ENCODE results near the gene LYRM7.

Gene LYRM7

DNA sequence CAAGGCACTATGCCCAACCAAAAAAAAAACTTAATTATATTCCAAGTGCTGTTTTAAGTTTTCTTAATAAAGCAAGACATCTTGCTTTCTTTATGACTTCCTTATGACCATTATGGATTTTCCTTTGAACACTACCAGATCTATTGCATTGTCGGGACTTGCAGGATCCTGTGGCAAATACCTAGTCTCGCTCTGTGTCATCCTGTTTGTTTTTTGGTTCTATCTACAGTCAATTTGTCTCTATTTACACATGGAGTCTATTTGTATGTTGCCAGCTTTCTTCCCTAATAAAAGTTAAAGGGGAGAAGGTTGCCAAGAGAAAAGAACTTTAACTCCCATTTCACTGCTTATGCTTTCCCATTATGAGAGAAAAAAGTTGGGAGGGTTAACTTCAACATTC, 10.6 kb upstream of the LYRM7 start:
- Histone ChIP-seq H3K4me3 (ENCODE audit: low read length) (no peak overlapping the region), H3K36me3 (ENCODE audit: control insufficient read depth, insufficient read depth, low read length) (peaks cover 8% of the 10 kb centered on the region), H3K27me3 (ENCODE audit: control insufficient read depth, insufficient read depth, low read length) (no peaks in the 10 kb centered on the region), H3K4me1 (ENCODE audit: control insufficient read depth, insufficient read depth, low read length) (peaks cover 10% of the 10 kb centered on the region), H3K9ac (ENCODE audit: low read length) (no peak overlapping the region), H3K27ac (ENCODE audit: low read depth, low read length) (no peak overlapping the region)

DNA sequence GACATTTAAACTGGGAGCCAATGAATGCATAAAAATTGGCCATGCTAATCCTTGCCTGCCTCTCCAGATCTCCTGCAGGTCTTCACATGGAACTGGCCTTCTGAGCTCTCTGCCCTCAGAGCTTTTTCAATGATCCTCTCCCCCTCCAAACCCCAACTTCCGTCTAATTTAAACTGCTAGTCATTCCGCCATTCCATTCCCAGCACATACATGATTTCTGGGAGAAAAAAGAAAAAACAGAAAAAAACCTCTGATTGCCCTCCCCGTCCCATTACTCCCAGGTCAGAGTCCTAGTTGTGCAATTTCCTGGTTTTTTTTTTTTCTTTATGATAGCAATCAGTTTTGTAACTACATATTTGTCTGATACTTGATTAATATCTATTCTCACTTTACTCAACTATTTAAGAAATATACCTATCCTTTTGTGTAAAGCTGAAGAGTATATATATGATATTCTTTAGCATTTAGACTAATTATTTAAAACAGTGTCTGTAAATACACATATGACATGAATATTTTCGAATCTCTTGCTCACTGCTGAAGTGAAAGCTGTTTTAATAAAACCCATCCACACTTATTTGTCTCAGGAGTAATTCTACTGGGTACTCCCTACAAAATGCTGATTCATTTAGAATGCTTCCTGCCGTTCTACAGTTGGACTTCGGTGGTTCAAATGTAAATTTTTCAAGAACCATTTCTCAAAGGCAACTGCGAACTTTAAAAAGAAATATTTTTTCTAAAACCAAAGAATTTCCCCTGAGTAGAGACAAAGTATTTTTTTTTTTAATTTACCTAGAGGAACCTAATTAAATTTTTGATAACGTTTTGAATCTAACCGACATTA, 7.2 kb upstream of the LYRM7 start:
- Histone ChIP-seq H3K27me3 (ENCODE audit: control insufficient read depth, insufficient read depth, low read length) (no peaks in the 10 kb centered on the region), H3K9ac (ENCODE audit: low read length) (peak overlapping the region; percentile 86), H3K27ac (ENCODE audit: low read depth, low read length) (peak overlapping the region; percentile 88), H3K36me3 (ENCODE audit: control insufficient read depth, insufficient read depth, low read length) (peaks cover 7% of the 10 kb centered on the region), H3K4me1 (ENCODE audit: control insufficient read depth, insufficient read depth, low read length) (peaks cover 10% of the 10 kb centered on the region), H3K4me3 (ENCODE audit: low read length) (peak overlapping the region; percentile 87)

DNA sequence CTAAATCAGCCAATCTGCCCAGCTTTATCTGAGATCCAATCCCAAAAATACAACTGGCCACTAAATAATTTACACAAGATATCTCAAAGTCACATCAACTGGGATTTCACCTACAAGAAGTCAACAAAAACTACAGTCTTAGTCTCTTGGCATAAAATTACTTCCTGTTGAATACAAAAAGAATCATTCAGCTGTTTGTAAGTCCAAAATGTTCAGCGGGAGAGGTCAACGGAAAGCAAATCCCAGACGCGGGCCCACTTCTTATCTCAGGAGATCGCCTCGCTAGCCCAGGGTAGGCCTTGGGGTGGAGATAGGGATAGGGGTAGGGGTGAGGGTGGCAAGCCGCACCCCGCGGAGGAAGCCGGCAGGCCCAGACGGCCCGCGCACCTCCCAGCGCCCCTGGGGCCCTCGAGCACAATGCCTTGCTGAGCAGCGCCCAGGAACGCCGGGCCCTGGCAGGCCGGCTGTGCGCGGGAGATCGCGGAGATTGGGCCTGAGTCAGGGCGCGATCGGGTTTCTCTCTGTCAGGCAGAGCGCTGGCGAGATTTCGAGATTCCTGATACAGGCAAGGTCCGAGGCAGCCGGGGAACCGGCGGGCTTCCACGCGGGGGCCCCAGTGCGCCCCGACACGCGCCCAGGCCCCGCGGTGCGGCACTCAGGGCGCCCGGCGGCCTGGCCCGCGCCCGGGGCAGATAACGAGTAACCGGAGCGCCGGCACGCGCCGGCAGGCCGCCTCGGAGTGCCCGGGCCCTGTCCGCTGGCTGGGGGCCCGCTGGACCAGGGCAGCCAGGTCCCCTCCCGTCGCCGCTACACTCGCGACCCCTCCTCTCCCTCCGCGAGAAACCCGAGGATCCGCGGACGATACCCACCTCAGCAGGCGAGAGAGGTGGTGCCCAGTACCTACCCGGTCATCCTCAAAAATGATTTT, 6.3 kb upstream of the LYRM7 start:
- Histone ChIP-seq H3K27ac (ENCODE audit: low read depth, low read length) (peak overlapping the region; percentile 88), H3K27me3 (ENCODE audit: control insufficient read depth, insufficient read depth, low read length) (no peaks in the 10 kb centered on the region), H3K4me3 (ENCODE audit: low read length) (peak overlapping the region; percentile 87), H3K9ac (ENCODE audit: low read length) (peak overlapping the region; percentile 86), H3K4me1 (ENCODE audit: control insufficient read depth, insufficient read depth, low read length) (peaks cover 10% of the 10 kb centered on the region), H3K36me3 (ENCODE audit: control insufficient read depth, insufficient read depth, low read length) (peaks cover 6% of the 10 kb centered on the region)

DNA sequence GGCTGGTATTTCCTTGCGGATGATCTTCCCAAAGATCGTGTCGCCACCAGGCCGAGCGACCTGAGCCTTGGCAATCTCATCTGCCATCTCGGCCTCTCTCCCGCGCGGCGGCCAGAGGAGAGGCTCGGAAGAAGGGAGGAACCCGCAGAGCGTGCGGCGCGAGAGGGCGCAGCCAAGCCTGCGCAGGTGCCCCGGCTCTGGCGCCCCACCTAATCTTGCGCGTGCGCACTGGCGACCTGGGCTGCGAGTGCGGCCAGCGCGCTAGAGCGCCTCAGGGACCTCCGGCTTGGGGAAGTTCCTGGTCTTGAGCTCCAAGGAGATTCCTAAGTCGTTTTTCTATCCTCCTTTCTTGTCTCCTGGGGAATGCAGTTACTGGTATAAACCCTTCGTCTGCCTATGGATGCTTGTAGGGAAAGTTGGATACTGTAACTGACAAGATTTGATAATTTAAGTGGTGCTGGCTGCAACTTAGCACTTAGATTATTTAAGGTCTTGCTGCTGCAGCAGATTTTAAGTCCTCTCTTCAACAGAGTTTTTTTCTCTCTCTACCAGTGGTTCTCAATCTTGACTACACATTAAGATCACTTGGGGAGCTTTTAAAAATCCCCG, 5.5 kb upstream of the LYRM7 start, which contains the start of gene HINT1:
Gene HINT1 (minus strand): TSS at position 138 of the 609 bp plus-strand sequence. CDS start 51 bp downstream, at position 87.
- peak within 1 kb of the TSS; percentile 87 for H3K4me3 ChIP-seq (ENCODE audit: low read length)
- H3K36me3 ChIP-seq (ENCODE audit: control insufficient read depth, insufficient read depth, low read length) = peaks cover 6% of the 10 kb centered on the region
- H3K4me1 ChIP-seq (ENCODE audit: control insufficient read depth, insufficient read depth, low read length) = peaks cover 10% of the 10 kb centered on the region
- H3K27ac ChIP-seq (ENCODE audit: low read depth, low read length) = peak within 1 kb of the TSS; percentile 88
- H3K27me3 ChIP-seq (ENCODE audit: control insufficient read depth, insufficient read depth, low read length) = no peaks in the 10 kb centered on the region
- H3K9ac ChIP-seq (ENCODE audit: low read length) = peak within 1 kb of the TSS; percentile 86

DNA sequence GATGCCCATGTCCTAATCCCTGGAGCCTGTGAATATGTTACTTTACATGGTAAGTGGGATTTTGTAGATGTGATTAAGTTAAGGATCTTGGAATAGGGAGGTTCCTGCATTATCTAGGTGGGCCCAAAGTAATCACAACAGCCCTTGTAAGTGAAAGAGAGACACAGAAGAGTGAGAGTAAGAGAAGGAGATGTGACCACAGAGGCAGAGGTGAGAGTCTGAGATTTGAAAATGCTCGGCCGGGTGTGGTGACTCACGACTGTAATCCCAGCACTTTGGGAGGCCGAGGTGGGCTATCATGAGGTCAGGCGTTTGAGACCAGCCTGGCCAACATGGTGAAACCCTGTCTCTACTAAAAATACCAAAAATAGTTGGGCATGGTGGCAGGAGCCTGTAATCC, 3.1 kb upstream of the LYRM7 start:
- H3K4me1 ChIP-seq (ENCODE audit: control insufficient read depth, insufficient read depth, low read length) = peaks cover 17% of the 10 kb centered on the region
- H3K4me3 ChIP-seq (ENCODE audit: low read length) = no peak overlapping the region
- no peaks in the 10 kb centered on the region for H3K27me3 ChIP-seq (ENCODE audit: control insufficient read depth, insufficient read depth, low read length)
- H3K36me3 ChIP-seq (ENCODE audit: control insufficient read depth, insufficient read depth, low read length) = no peaks in the 10 kb centered on the region
- H3K27ac ChIP-seq (ENCODE audit: low read depth, low read length) = no peak overlapping the region
- H3K9ac ChIP-seq (ENCODE audit: low read length) = no peak overlapping the region

DNA sequence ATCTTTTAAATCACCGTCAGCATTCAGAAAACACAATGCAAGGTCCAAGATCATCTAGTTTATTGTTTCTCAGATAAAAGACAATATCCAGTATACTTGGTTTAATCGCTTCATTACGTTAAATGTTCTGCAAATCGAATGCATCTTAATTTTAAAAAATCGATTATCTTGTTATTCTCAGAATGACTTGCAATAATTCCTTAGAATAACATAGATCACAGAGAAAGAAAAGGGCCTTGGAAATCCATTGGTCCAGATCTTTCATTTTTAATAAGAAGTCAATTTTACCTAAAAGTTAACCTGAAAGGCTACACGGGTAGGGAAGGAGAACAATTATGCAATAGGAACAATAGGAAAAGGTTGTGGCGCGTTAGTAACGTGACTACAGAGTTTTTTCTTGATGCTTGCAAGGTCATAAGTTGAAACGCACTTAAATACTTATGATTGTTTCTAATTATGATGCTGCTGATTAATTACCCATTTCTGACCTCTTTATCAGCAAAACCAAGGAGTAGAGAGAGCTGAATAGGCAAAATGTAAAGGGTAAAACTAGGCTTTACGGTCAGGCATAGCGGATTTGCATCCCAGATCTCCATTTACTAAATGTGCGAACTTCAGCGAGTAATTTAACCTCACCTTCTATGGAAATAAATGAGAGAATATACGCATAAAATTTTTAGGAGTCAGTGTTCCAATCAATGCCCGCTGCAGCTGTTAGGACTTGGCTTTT, 769 bp upstream of the LYRM7 start:
- H3K27me3 ChIP-seq (ENCODE audit: control insufficient read depth, insufficient read depth, low read length) = no peaks in the 10 kb centered on the region
- H3K4me3 ChIP-seq (ENCODE audit: low read length) = peak overlapping the region; percentile 74
- no peak overlapping the region for H3K9ac ChIP-seq (ENCODE audit: low read length)
- H3K4me1 ChIP-seq (ENCODE audit: control insufficient read depth, insufficient read depth, low read length) = peaks cover 7% of the 10 kb centered on the region
- H3K27ac ChIP-seq (ENCODE audit: low read depth, low read length) = peak overlapping the region; percentile 66
- no peaks in the 10 kb centered on the region for H3K36me3 ChIP-seq (ENCODE audit: control insufficient read depth, insufficient read depth, low read length)

DNA sequence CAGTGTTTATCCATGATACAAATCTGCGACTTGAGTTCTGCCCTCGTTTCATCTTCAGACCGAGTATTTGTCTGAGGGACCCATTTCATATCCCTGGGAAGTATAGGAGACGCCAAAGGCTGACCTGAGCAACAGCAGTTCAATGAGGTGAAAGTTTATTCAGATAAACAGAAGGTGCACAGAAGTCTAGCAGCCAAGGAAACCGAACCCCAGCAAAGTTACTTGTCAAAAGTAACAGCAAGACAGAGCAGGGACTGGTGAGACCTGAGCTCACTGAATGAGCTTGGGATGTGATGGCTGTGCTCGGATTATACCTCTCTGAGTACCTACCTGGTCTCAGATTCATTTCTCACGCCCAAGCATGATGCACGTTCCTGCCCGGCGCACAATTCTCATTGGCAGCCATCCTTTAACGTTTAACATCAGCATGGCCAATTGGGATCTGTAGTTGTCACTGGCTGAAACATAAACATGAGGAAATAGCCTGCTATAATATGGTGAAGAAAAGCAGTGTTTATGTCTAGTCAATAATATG, 599 bp downstream of the LYRM7 start:
- H3K4me3 ChIP-seq (ENCODE audit: low read length) = peak overlapping the region; percentile 92
- H3K27me3 ChIP-seq (ENCODE audit: control insufficient read depth, insufficient read depth, low read length) = no peaks in the 10 kb centered on the region
- peak overlapping the region; percentile 83 for H3K9ac ChIP-seq (ENCODE audit: low read length)
- H3K36me3 ChIP-seq (ENCODE audit: control insufficient read depth, insufficient read depth, low read length) = no peaks in the 10 kb centered on the region
- peaks cover 7% of the 10 kb centered on the region for H3K4me1 ChIP-seq (ENCODE audit: control insufficient read depth, insufficient read depth, low read length)
- peak overlapping the region; percentile 79 for H3K27ac ChIP-seq (ENCODE audit: low read depth, low read length)

DNA sequence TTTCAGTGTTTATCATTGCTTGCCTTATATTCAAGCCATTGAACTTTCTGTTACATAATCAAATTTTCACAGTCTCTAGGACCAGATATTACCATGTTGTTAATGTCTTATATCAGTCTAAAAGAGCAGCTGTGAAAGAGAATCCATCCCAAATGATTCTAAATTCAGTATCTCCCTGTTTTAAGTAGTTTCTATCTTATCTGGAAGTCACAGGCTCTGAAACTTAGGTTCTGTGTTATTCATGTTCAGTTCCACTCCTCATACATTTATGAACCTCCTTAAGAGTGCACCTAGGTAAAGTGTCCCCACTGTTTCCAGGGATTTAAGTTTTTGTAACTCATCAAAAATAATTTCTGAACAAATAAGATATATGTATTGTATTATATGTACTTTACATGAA, 9.7 kb downstream of the LYRM7 start:
- Histone ChIP-seq H3K4me1 (ENCODE audit: control insufficient read depth, insufficient read depth, low read length) (no peaks in the 10 kb centered on the region), H3K4me3 (ENCODE audit: low read length) (no peak overlapping the region), H3K36me3 (ENCODE audit: control insufficient read depth, insufficient read depth, low read length) (no peaks in the 10 kb centered on the region), H3K9ac (ENCODE audit: low read length) (no peak overlapping the region), H3K27ac (ENCODE audit: low read depth, low read length) (no peak overlapping the region), H3K27me3 (ENCODE audit: control insufficient read depth, insufficient read depth, low read length) (no peaks in the 10 kb centered on the region)

DNA sequence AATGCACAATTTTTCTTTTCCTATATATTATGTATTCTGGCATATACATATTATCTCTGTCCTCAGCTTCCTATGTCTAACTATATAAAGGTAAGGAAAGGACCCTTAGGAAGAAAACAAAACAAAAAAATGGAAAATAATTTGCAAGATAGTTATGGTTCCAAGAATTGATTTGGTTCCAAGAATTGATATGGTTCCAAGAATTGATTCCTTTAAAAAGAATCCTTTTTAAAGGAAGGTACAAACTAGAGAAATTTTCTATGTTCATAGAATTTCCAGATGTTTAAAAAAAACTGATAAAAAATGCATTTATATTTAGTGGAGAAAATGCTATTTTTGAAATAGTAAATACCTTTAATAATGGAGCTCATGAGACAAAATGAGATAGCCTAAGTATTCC, 12.1 kb downstream of the LYRM7 start:
- Histone ChIP-seq H3K4me1 (ENCODE audit: control insufficient read depth, insufficient read depth, low read length) (no peaks in the 10 kb centered on the region), H3K4me3 (ENCODE audit: low read length) (no peak overlapping the region), H3K27me3 (ENCODE audit: control insufficient read depth, insufficient read depth, low read length) (no peaks in the 10 kb centered on the region), H3K36me3 (ENCODE audit: control insufficient read depth, insufficient read depth, low read length) (no peaks in the 10 kb centered on the region), H3K27ac (ENCODE audit: low read depth, low read length) (no peak overlapping the region), H3K9ac (ENCODE audit: low read length) (no peak overlapping the region)

DNA sequence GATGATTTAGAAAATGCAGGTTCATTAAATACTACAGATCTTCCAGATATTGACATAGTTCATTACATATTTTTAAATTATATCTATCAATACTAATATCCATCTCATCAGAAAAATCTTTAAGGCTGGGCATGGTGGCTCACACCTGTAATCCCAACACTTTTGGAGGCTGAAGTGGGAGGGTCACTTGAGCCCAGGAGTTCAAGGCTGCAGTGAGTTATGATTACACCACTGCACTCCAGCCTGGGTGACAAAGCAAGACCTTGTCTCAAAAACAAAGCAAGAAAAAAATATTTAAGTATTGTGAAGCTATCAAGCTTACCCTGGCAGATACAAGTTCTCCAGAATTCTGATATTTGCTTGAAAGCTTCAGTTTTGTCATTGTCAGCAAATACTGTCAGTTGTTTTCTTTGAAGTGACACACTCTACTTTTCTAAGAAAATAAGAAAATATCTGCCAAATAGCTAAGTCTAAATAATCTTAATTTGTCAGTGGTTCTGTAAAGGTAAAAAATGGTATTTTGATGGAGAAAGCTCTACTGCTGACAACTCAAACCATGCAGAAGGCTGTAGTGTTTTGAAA, 14.9 kb downstream of the LYRM7 start:
- Histone ChIP-seq H3K9ac (ENCODE audit: low read length) (no peak overlapping the region), H3K36me3 (ENCODE audit: control insufficient read depth, insufficient read depth, low read length) (no peaks in the 10 kb centered on the region), H3K4me3 (ENCODE audit: low read length) (no peak overlapping the region), H3K27ac (ENCODE audit: low read depth, low read length) (no peak overlapping the region), H3K27me3 (ENCODE audit: control insufficient read depth, insufficient read depth, low read length) (no peaks in the 10 kb centered on the region), H3K4me1 (ENCODE audit: control insufficient read depth, insufficient read depth, low read length) (no peaks in the 10 kb centered on the region)

DNA sequence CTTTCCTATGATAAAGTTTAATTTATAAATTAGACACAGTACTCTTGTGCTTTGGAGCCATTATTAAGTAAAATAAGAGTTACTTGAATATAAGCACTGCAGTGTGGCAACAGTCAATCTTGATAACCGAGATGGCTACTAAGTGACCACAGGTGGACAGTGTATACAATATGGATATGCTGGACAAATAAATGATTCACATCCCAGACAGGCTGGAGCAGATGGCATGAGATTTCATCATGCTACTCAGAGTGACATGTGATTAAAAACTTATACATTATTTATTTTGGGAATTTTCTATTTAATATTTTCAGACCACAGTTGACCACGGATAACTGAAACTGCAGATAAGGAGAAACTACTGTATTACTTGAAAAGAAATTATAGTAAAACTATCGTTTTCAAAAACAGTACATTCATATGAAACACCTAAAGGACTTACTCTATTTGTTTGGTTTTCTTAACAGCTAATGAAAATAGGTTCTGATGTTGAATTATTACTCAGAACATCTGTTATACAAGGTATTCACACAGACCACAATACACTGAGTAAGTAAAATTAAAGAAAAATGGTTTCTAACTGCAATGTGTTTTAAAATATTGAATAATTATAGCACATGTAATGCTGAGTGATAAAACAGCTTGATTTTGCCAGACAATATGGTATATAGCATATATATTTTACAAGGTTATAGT, 16.0 kb downstream of the LYRM7 start:
- no peaks in the 10 kb centered on the region for H3K27me3 ChIP-seq (ENCODE audit: control insufficient read depth, insufficient read depth, low read length)
- H3K9ac ChIP-seq (ENCODE audit: low read length) = no peak overlapping the region
- no peak overlapping the region for H3K27ac ChIP-seq (ENCODE audit: low read depth, low read length)
- no peaks in the 10 kb centered on the region for H3K36me3 ChIP-seq (ENCODE audit: control insufficient read depth, insufficient read depth, low read length)
- no peaks in the 10 kb centered on the region for H3K4me1 ChIP-seq (ENCODE audit: control insufficient read depth, insufficient read depth, low read length)
- no peak overlapping the region for H3K4me3 ChIP-seq (ENCODE audit: low read length)

Data from rectal smooth muscle tissue (tissue), 1 donor.